ENCODE results near the gene CTNNA2. TPM values are rescaled to one million over a fixed set of nuclear protein-coding genes. Genes with fewer than 3 reads are reported as not detected.

Gene CTNNA2
- total and polyA plus RNA-seq, 2 of the 8 experiments (the other 6 are each of a cell fraction or from before 2014, with no cell fraction given) = 3.9 to 9.0 TPM

- Histone ChIP-seq H2BK20ac (ENCODE audit: low read length) (no peak overlapping the region), H3K27ac (ENCODE audit: low read depth, low read length) (no peak overlapping the region), H4K20me1 (replicated peaks in 1 of 2; ENCODE audit: control insufficient read depth in 1 of 2, insufficient read depth in 2 of 2, low read length in 2 of 2) (no peaks in the 10 kb centered on the region), H2BK15ac (ENCODE audit: low read length) (no peak overlapping the region), H2BK5ac (ENCODE audit: low read depth, low read length) (no peak overlapping the region), H4K8ac (ENCODE audit: extremely low read depth, insufficient read depth, low read length) (no peak overlapping the region), H2BK120ac (replicated peaks; ENCODE audit: low read depth, low read length) (no peak overlapping the region), H3K27me3 (replicated peaks in 1 of 4; ENCODE audit: control insufficient read depth in 3 of 4, extremely low read depth in 1 of 4, insufficient read depth in 3 of 4, low read length in 3 of 4) (no peaks in the 10 kb centered on the region), H3K18ac (ENCODE audit: extremely low read depth, low read length) (no peak overlapping the region), H2AK5ac (ENCODE audit: low read depth, low read length) (no peak overlapping the region), H2BK12ac (ENCODE audit: low read depth, low read length) (no peak overlapping the region), H3K4me1 (replicated peaks in 1 of 4; ENCODE audit: control insufficient read depth in 3 of 4, insufficient read depth in 4 of 4, low read length in 3 of 4) (peaks cover 0 to 5% (median under 1%) of the 10 kb centered on the region in 4 experiments; a peak in 2 of 7 replicates), H3K4me2 (ENCODE audit: insufficient read depth in 1 of 2, low read depth in 2 of 2, low read length in 2 of 2) (no peak overlapping the region), H3K79me1 (ENCODE audit: low read depth, low read length) (no peaks in the 10 kb centered on the region), H3K4ac (replicated peaks; ENCODE audit: insufficient read length, low read depth, low read length) (no peak overlapping the region), H3K36me3 (ENCODE audit: control insufficient read depth in 2 of 4, insufficient read depth in 4 of 4, low read length in 3 of 4) (no peaks in the 10 kb centered on the region), H3K23ac (ENCODE audit: insufficient read length) (no peak overlapping the region), H3K9ac (replicated peaks in 1 of 4; ENCODE audit: extremely low read depth in 1 of 4, low read depth in 3 of 4, low read length in 3 of 4) (no peak overlapping the region), H2AFZ (ENCODE audit: low read length) (no peak overlapping the region), H3K4me3 (ENCODE audit: extremely low read depth in 1 of 4, insufficient read depth in 2 of 4, low read depth in 3 of 4, low read length in 4 of 4) (no peak overlapping the region), H4K91ac (replicated peaks; ENCODE audit: insufficient read length, low read length) (no peak overlapping the region), H3K14ac (ENCODE audit: insufficient read length) (no peak overlapping the region), H3K79me2 (ENCODE audit: control insufficient read depth in 1 of 2, insufficient read depth in 2 of 2, low read length in 2 of 2) (no peaks in the 10 kb centered on the region), H3K56ac (replicated peaks; ENCODE audit: insufficient read length, low read depth, low read length) (no peak overlapping the region), H4K5ac (ENCODE audit: insufficient read length, low read depth, low read length) (no peak overlapping the region), H3K9me3 (ENCODE audit: insufficient read depth in 2 of 2, low read depth in 1 of 2, low read length in 1 of 2) (no peaks in the 10 kb centered on the region; a peak in 1 of 4 replicates), H3K23me2 (ENCODE audit: low read depth, low read length) (no peaks in the 10 kb centered on the region; the same call in 1 of the 2 replicates)
- FAIRE-seq = no peak
- 79% methylated on average over 1 of the region's 1 CpG; no CpG with 5 or more reads in 1 of the 2 experiments for WGBS, 2 experiments (ENCODE audit: extremely low coverage in 1 of 2, insufficient coverage in 1 of 2, insufficient read length in 1 of 2, insufficient replicate concordance in 2 of 2, low coverage in 1 of 2, low lambda C conversion rate in 2 of 2, missing lambda C conversion rate in 1 of 2)
- ChIA-PET POLR2A (ENCODE audit: partially characterized antibody) (no interaction called here), CTCF (ENCODE audit: partially characterized antibody) (interaction anchor here (0.6 kb wide), 1 partner anchor 177 kb away, joined by 3 read pairs; no protein-coding TSS in a partner anchor)
- no peak for DNase-seq (ENCODE audit: low read depth in 1 of 2, low spot score in 2 of 2)
- TF ChIP-seq HDAC2 (IDR thresholded peaks at IDR 0.05; ENCODE audit: borderline replicate concordance in 1 of 2, low read depth in 2 of 2, low read length in 2 of 2) (no peak), JUN (IDR thresholded peaks at IDR 0.05; ENCODE audit: low read depth, low read length) (no peak), RBBP5 (IDR thresholded peaks at IDR 0.05; ENCODE audit: borderline replicate concordance, low read depth, low read length) (no peak), RFX5 (IDR thresholded peaks at IDR 0.05; ENCODE audit: borderline replicate concordance, low read depth, low read length) (no peak)
Measured at GRCh38 chr2:79591281-79591680, 78.4 kb downstream of the CTNNA2 start.

Measured in H1 (cell line).